GDM1 (cell line): Measurements from ENCODE around the gene PEX14.

Experiments
- DNase-seq: peaks from one replicate; lab custom pipeline; 2025; lab: John Stamatoyannopoulos, UW

Gene PEX14

DNA sequence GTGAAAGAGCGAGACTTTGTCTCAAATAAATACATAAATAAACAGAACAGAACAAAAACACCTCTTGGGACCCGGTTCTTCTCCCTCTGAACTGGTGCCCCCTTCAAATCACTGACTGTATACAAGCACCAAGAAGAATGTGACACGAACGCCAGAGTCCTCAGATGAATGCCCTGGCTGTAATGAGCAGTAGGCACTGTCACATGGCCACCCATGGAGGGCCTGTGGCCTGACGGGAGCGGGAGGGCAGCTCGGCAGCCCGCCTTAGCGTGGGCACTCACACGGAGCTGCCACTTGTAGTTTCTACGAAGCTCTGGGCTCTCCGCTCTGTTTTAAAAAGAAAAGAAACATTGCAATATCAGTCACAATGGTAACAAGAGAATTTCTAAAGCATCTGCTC is 146.0 kb downstream of the PEX14 start:
- no peak for DNase-seq

DNA sequence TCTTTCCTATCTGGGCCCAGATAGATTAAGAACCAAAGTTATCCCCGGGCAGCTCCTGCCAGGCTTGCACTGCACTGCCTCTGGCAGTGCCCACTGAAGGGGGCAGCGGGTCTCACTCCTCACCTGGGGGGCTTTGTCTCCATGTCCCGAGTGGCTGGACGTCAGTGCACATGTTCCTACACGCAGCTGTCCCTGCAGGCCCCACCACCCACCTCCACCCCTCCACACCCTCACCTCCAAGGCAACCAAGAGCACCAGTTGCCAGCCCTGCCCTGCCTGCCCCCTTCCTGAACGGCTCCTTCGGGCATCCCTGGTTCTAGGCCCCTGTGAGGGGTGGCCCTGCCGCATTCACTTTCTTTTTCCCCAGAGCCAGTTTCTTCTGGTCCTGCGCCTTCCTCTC is 147.2 kb downstream of the PEX14 start:
- no peak for DNase-seq

DNA sequence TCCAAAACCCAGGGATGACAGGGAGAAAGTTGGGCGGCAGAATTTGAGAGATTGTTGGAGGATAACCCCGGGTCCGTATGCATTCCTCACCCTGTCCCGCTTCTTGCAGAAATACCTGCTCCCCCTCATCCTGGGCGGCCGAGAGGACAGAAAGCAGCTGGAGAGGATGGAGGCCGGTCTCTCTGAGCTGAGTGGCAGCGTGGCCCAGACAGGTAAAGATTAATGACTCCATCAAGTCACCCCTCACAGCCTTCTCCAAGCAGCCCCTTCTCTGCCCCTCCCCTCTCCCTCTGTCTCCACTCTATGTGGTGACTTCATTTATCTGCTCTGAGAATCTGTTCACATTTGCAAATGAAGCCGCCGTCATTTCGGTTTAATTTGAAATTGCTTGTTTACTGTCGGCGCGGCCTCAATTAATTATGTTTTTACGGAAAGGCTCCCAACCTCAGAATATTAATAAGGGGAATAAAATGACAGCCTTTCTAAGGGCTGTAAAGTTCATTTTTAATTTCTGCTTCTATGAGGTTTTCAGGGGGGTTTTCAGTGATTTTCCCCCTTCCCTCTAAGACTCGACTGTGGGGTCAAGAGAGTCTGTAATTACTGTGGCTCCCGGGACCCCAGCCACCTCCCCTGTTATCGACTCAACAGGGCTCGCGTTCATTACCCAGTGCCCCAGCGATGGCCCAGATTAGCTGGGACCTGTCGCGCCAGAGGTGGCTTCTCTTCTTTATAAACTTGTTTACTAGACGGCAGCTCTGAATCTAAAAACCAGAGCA is 148.3 kb downstream of the PEX14 start:
- no peak for DNase-seq

- DNase-seq, result no peak
These were observed 149.0 kb downstream of the PEX14 start for GRCh38 chr1:10623686-10624145.

- no peak for DNase-seq
These were observed 149.7 kb downstream of the PEX14 start for GRCh38 chr1:10624256-10625050.

- no peak for DNase-seq
These were observed 150.3 kb downstream of the PEX14 start for GRCh38 chr1:10625076-10625475.

- no peak for DNase-seq
These were observed 150.8 kb downstream of the PEX14 start for GRCh38 chr1:10625554-10625953.

GRCh38 chr1:10626131-10626731 is 151.5 kb downstream of the PEX14 start:
- no peak for DNase-seq

GRCh38 chr1:10626791-10627410 is 152.2 kb downstream of the PEX14 start:
- DNase-seq, result no peak

GRCh38 chr1:10628685-10629084 is 153.9 kb downstream of the PEX14 start:
- DNase-seq, result no peak

DNA sequence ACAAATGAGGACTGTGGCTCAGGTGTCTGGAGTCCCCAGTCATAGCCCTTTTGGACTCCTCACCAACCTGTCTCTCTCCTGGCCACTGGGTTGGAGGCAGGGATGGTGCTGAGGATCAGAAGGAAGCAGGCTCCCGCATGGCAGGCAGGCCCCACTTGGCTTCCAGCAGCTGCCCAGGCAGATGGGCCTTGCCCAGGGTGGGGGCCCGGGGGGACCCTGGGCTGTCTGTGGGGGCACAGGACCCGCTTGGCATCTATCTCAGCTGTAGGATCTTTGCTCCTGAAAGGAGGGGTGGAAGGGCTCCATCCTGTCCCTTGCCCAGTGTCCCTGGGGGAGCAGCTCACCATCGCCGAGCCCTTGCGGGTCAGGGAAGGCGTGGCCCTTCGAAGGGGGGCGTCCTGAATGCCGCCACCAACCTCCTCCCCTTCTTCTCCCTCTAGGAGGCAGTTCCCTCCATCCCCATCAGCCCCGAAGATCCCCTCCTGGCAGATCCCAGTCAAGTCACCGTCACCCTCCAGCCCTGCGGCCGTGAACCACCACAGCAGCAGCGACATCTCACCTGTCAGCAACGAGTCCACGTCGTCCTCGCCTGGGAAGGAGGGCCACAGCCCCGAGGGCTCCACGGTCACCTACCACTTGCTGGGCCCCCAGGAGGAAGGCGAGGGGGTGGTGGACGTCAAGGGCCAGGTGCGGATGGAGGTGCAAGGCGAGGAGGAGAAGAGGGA is 154.5 kb downstream of the PEX14 start:
- no peak for DNase-seq

GRCh38 chr1:10629816-10630571 is 155.2 kb downstream of the PEX14 start:
- no peak for DNase-seq

GRCh38 chr1:10630661-10631120 is 155.9 kb downstream of the PEX14 start:
- no peak for DNase-seq

- DNase-seq, result no peak
These were observed 156.5 kb downstream of the PEX14 start for GRCh38 chr1:10631121-10631810.

- DNase-seq, result no peak
These were observed 157.3 kb downstream of the PEX14 start for GRCh38 chr1:10631811-10632593.

GRCh38 chr1:10632691-10633090 is 157.9 kb downstream of the PEX14 start:
- DNase-seq, result no peak

DNA sequence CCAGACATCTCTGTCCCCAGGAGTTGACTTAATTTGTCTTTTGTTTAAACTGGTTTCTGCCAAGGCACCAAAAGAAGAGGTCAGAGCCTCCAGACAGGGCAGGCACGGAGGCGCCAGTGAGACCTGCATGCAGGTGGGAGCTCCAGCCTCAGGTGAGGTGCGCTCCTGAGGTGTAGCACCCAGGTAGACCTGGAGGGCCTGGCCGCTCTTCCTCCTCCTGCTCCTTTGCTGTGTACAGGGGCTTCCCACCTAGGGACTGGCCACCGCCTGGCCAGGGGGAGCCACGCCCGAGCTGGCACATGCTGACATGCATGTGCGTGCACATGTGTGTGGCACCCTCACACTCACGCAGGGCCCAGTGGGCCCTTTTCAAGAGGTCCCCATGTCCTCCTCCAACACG is 158.7 kb downstream of the PEX14 start:
- no peak for DNase-seq

GRCh38 chr1:10634075-10634427 is 159.3 kb downstream of the PEX14 start:
- DNase-seq, result no peak

GRCh38 chr1:10634428-10635084 is 159.8 kb downstream of the PEX14 start:
- DNase-seq, result no peak
